Measurements from ENCODE around the gene TMEM178B. TPM values are rescaled to one million over a fixed set of nuclear protein-coding genes. Genes with fewer than 3 reads are reported as not detected.
A peak's percentile ranks its signal among the peaks of the same experiment; 100 is the strongest.
"Not testable (repeated sequence)": the region's sequence is repeated elsewhere in the genome, so short reads cannot be mapped to it uniquely, and the experiment has no call there.

Gene TMEM178B
- total RNA-seq, 1 experiment from 2014 or later, result 0.34 TPM

DNA sequence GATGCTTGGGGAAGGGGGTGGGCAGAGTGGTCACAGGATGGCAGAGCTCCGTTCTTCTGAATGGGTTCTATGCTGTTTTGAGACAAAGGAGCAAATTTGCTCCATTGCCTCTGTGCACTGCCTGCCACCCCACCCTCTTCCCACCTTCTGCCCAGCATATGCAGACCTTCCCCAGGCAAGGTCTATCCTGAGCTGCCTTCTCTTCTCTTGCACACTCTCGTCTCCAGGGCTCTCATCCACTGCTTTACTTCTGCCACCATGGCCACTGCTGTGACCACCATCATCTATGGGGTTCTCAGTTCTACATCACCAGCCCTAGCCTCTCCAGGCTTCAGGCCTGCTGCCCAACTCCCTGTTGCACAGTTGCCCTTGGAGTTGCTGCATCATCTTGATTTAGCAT lies 230.4 kb downstream of the TMEM178B start:
- DNase-seq (ENCODE audit: low read depth), result no peak

DNA sequence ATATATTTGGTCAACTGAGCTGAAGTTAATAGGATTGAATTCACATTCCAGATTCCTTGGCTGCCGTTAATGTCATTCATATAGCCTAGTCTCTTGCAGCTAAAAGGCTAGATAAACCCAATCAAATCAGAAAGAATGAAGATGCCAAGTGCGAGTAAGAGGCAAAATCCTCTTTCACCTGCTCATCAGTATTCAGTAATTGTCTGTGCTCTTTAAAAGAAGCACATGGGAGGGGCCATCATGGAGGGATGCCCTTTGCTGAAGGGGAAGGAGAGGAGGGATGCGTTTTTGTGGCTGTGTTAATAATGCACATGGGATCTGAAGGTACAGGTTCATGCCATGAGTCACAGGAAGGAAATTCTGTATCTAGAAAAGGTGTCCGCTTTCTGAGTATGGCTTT lies 232.2 kb downstream of the TMEM178B start:
- no peak for DNase-seq (ENCODE audit: low read depth)

DNA sequence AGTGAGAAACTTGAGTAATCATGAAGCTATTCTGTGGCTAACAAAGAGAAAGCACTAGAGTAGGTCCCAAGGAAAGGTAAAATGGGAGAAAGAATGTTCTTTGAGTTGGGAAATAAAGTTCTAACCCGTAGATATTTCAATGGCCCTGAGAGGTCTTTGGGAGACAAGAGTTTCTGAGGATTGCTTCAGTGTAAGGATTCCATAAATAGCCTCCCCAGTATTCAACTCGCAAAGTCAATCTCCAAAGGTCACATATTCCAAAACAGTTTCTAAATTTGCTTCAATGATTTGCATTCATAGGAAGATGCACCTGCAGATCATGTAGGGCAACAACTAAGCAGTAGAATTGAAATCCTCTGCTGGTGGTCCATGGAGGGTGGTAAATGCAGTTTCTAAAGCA lies 238.5 kb downstream of the TMEM178B start:
- DNase-seq (ENCODE audit: low read depth), result no peak

DNA sequence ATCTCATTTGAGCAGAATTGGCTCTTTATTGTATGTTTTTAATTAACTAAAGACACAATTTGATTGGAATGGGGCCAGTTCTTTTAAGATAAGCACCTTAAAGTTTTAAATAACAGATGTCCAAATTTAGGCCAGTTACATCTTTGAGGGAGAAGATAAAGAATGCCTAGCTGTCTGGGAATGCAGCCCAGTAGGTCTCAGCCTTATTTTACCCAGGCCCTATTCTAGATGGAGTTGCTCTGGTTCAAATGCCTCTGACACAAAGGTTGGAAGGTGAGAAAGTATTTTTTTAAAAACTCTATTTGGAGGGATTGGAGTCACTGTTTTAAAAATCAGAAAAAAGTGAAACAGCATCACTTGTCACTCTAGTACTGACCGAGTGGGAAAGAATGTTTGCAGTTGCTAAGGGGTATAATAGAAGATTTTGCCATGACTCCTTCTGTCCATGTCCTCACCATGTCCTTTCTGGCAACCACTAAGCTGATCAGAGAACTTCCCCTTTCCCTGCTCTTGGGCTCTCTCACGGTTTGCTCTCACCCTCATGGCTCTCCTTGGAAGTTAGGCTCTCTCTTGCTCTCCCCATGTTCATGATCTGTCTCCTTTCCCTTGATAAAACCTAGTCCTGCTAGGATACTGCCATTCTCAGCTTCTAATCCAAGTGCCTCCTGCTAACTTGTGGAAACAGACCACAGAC lies 239.1 kb downstream of the TMEM178B start:
- DNase-seq (ENCODE audit: low read depth), result no peak

DNA sequence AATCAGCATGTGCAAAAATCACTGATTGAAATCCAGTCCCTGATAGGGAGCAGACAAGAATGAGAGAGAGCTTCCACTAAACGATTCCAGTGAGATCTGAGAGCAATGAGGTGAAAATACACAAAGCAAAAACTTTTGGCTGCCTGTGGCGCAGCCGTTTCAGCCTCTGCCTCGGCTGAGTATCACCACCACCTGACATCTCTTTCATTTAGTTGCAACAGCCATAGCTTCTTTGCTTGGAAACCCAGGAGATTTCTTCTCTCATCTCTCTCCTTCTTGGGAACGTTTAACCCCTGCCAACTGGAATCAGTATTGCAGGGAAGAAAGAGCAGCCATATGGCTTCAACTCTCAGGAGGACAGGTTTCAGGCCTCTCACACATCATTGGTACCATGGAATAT lies 240.0 kb downstream of the TMEM178B start:
- DNase-seq (ENCODE audit: low read depth), result no peak

DNA sequence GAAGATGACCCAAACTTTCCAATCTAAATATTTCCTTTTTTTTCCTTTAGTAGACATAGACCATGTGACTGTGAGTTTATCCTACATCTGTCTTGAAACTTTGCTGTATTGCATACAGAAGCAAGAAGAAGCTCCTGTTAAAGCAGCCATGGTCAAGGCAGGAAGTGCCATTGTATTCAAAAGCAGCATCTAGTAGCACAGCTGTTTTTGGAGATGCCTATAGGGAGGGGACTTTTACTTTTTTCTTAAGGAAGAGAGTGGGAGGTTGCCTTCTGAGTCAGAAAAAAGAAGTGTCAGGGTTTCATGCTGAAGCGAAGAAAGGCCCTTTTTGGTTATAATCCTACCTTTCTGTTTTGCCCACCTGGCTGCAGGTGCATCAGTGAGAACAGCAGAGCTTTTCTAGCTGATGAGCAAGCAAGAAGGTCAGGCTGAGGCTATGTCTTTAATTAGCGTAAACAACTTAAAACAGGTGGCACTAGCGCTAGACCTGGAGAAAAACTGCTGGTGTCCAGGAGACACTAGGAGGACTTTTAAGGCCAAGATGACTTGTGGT lies 243.2 kb downstream of the TMEM178B start:
- no peak for DNase-seq (ENCODE audit: low read depth)

DNA sequence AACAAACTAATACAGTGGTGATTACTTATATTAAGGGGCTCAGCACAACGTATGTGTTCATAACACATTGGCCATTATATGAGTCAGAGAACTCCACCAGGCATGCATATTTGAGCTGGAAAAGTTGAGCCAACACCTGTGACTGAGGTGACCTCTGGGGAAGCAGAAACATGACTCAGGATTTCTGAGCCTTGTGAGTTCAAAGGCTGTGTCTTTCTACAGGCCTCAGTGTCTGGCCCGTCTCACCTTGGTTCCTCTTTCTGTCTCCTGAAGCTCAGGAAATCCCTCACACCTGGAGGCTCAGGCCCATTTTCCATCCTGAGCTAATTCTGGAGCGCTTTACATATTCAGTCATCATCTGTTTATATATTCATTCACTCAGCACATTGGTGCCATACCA lies 246.4 kb downstream of the TMEM178B start:
- no peak for DNase-seq (ENCODE audit: low read depth)

DNA sequence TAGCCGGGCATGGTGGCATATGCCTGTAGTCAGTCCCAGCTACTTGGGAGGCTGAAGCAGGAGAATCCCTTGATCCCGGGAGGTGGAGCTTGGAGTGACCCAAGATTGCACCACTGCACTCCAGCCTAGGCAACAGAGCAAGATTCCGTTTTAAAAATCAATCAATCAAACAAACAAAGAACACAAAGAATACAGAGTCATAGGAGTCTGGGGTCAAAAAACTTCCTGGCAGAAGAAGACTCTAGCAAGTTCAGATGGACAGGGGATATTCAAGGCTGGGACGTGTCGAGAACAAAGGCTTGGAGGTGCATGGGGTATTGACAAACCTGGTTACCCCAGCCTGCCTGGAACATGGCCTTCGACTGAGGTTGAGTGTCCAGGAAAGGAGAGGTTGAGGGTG lies 248.5 kb downstream of the TMEM178B start:
- no peak for DNase-seq (ENCODE audit: low read depth)

DNA sequence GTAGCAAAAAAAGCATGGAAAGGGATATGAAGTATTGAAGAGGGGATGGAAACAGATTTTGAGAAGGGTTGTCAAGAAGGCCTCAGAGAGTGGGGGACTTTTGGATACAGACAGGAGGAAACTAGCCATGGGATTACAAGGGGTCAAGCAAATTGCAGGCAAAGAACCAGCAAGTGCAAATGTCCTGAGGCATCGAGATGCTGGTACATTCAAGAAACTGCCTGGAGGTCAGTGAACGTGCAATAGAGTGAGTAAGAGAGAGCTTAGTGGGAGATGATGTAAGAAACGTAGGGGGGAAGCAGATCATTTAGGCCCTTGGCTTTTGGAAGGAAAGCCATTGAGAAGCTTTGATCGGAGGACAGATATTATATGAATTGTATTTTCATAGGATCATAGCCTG lies 250.0 kb downstream of the TMEM178B start:
- no peak for DNase-seq (ENCODE audit: low read depth)

DNA sequence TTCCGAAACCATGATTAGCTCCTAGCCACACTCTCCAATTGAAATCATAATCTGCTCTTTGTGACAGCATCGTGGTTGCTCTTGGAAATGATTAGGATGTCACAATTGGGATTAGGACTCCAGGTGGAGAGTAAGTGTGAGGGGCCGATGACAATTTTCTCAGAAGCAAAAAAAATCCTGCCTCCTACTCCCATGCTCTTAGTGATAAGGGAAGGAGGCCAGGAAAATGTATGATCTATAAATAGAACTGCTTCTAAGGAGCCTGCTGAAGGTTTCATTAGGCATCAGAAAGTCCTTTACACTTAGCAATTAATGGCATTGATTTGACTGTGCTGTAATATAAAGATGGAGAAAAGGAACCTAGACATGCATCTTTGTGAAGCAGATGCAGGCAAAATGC lies 251.0 kb downstream of the TMEM178B start:
- no peak for DNase-seq (ENCODE audit: low read depth)

DNA sequence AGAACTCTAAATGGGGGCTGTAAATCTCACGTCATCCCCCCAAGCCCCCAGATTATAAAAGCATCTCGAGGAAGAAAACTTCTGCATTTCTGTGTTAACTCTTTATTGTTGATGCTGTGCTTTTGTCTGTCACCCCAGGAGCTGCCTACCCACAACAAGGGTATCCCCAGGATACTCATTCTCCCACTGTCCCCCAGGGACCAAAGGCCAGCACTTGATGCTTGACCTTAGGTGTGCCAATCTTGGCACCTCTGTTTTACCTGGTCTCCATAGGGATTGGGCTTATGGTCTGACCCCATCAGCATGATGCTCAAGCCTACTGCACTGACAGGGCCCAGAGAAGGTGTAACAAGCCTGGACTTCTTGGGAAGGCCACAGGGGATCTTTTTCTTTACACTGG lies 251.4 kb downstream of the TMEM178B start:
- DNase-seq (ENCODE audit: low read depth), result no peak

DNA sequence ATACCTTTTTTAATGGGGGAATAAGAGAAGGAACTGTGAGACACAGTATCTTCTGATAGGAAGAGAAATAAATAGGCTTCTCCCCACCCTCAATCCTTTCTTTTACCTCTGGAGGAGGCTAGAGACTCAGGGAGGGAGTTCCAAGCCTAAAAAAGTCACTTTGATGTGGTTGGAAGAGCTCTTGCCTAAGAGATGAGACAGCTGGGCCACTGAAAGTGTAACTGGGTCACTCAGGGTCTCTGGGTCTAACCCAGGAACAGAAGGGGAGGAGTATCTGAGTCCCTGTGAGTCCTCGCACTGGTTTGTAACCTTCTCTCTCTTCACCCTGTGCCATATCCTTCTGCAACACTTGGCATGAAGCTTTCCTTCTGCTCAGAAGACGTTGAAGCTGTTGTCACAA lies 254.4 kb downstream of the TMEM178B start:
- no peak for DNase-seq (ENCODE audit: low read depth)

DNA sequence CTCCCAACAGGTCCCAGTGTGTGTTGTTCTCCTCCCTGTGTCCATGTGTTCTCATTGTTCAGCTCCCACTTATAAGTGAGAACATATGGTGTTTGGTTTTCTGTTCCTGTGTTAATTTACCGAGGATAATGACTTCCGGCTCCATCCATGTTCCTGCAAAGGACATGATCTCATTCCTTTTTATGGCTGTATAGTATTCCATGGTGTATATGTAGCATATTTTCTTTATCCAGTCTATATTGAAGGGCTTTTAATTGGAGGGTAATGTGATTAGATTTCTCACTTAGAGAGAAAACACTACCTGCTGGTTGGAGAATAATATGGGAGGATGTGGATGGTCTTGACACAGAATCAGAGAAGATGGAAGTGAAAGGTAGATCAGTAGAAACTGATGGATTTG lies 256.4 kb downstream of the TMEM178B start:
- not testable (repeated sequence) for DNase-seq (ENCODE audit: low read depth)

DNA sequence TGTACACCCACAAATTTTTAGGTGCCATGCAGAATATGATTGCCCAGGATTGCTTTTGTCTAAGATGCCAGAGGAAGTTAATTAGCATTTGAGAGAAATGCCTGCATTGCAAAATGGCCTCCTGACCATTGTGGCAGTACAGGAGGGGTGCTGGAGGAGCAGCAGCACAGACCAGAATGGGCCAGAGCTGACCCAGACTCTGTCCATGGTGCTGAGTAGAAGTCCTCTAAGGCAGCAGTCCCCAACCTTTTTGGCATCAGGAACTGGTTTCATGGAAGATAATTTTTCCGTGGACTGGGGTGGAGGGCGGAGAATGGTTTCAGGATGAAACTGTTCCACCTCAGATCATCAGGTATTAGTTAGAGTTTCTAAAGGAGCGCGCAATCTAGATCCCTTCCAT lies 259.6 kb downstream of the TMEM178B start:
- peak; percentile 19 for DNase-seq (ENCODE audit: low read depth)

DNA sequence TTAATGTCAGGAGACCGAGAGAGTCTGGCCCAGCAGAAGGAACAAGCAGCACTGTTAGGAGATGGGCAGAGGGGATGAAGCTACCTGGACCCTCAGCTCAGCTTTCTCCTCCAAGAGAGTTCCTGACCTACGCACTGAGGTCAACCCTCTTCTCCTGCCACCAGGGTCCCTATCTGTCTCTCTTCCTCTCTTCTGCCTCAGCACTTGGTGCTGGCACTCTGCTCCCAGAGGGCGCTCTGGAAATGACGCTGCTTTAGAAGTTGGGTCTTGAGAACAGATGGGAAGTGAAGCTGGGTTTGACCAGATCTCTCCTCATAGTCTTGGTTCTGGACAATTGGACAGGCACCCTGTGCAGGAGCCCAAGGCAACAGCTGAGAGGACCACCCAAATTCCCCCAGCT lies 261.3 kb downstream of the TMEM178B start:
- no peak for DNase-seq (ENCODE audit: low read depth)

DNA sequence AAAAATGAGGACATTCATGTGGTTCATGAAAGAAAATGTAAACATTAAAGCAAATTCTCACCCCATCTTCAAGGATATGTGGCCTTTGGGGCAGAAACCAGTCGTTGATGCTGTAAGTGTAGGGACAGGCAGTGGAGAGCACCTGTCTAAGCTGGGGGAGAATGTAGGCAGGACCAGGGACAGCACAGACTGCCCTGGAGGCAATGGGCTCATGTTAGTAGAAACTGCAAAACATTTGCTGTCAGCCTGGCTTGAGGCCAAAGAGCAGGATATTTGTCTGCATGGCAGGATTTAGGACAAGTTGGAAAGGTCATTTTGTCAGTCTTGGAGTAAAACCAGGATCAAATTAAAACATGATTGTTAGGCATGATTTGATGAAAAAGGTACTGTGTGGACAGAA lies 265.7 kb downstream of the TMEM178B start:
- DNase-seq (ENCODE audit: low read depth), result no peak

DNA sequence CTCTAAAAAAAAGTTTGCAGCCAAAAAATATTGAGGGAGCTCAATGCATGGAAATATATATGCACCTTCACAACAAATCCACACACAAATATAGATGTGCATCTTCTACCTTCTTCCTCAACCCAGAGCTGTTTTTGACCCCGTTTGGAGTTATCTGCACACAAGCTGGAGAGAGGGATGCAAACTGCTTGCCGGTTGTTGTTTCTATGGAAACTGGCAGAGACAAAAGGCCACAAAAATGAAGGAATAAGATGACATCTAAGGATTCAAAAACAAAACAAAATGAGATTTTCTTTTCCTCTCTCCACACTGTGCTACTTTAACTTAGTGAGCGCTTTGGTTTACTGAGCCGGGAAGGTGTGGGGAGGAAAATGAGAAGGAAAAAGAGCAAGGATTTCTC lies 267.1 kb downstream of the TMEM178B start:
- DNase-seq (ENCODE audit: low read depth), result no peak

DNA sequence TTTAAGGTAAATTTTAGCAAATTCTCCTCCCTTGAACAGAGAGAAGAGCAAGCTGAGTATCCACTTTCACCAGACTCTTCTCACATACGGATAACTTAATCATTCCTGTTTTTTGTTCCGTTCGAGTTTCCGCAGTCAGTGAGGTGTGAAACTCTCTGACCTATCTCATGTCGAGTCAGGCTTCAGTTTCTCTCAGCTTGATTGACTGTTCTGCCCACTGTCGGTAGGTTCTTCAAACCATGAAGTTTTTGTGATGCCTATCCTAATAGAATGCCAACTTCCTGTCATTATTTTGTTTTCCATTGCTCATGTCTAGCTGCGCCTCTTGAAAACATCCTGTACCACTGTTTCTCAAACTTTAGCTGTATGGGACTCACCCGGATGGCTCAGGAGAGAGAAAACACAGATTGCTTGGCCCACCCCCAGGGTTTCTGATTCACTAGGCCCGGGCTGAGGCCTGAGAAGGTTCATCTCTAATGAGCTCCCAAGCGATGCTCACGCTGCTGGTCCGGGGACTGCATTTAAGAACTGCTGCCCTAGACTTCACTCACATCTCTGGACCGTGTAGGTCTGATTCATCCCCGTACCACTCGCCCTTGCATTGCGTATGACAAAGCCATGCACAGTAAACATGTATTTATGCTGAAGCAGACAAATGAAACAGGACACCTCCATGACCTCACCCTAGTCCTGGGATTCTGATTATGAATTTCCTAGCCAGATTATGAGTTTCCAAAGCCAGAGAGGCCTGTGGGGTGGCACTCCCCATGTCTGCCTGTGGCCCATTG lies 269.0 kb downstream of the TMEM178B start:
- DNase-seq (ENCODE audit: low read depth), result no peak

DNA sequence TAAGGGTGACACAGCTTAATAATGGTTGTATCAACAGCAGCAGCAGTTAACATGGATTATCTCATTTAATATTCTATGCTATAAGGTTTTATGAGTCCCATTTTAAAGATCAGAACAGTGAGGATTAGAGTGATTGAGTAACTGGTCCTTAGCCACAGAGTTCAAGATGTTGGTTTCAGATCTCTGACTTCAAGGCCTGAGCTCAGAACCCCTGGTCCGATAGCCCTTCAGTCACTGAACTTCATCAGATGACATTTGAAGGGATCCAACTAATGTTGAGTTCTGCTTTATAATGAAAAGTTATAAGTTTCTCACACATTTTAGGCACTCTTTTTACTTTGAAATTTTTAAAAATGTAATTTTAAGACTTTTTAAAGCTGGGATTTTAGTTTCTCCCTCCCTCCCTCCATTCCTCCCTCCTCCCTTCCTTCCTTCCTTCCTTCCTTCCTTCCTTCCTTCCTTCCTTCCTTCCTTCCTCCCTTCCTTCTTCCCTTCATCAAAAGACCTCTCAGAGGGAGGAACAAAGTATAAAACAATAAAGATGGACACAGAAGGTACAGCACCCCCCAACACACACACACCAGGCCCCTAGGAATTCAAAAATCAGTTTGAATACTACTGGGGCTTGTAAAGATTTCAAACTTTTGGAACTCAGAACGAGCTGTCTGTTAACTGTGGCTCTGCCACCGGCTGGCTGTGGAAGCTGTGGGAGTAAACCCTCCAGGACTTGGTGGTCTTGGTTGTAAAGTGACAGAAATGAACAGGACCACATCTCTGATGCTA lies 270.5 kb downstream of the TMEM178B start:
- no peak for DNase-seq (ENCODE audit: low read depth)

DNA sequence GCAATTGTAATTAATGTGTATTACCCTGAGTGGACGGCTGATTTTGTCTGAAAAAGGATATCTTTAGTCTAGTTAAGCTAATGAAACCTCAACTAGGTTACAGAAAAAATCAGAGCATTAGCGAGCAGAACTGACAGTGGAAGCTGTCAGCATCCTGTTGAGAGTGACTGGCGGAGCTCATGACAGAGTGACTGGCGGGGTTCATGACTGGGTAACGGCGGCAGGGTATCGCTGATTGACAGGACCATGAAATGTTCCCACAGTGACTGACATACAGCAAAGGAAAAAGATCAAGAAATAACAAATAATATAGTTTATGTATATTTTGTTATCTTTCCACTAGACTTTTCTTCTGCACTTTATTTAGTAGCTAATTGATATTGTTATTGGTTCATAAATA lies 274.9 kb downstream of the TMEM178B start:
- DNase-seq (ENCODE audit: low read depth), result no peak

DNA sequence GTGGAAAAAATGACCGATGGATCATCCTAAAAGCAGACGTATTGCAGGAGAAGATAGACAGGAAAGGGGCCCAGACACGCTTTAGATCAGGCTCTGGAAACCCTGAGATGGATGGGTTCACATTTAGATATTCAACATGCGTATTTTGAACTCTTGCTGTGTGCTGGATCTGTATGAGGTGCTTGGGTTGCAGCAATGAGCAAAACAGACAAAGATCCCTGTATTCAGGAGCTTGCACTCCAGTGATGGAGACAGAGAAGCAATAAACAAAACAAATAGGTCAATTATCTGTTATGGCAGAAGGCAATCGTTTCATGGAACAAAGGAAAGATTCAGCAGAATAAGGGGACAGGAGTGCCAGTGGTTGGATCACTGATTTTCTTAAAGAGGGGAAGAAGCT lies 275.5 kb downstream of the TMEM178B start:
- DNase-seq (ENCODE audit: low read depth), result no peak

DNA sequence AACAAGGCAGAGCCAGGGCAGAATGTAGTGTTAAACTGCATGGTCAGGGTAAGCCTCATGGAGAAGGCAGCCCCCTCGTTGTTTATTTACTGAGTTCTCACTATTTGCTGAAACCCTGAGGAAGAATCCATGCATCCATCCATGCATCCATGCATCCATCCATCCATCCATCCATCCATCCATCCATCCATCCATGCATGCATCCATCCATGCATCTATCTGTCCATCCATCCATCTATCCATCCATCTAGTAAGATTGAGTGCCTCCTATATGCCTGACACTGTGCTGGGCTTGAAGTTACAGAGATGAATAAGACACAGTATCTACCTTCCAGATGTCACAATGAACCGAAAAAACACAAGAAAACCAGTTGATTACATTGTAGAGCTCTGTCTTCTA lies 275.9 kb downstream of the TMEM178B start:
- no peak for DNase-seq (ENCODE audit: low read depth)

Data from LHCN-M2 (cell line).